ENCODE data around the gene AXIN1. TPM values are rescaled to one million over a fixed set of nuclear protein-coding genes. Genes with fewer than 3 reads are reported as not detected.

The AXIN1 gene
- total and polyA plus RNA-seq, 9 of the 15 experiments (the other 6 are each of a cell fraction or from before 2014, with no cell fraction given): 0.42 to 58.0 (median 25.9) TPM

- TF ChIP-seq ZNF175 (CRISPR knock-in tag; IDR thresholded peaks at IDR 0.05; ENCODE audit: low read depth): no peak
These were observed 14.4 kb downstream of the AXIN1 start (continued) for GRCh38 chr16:337975-338575.

- intact Hi-C loops (cut with micrococcal nuclease): no loop called here
- Histone ChIP-seq H2AFZ (ENCODE audit: low read depth, low read length) (no peak overlapping the region), H3K9ac (ENCODE audit: insufficient read depth in 1 of 2, low read depth in 2 of 2, low read length in 2 of 2) (no peak overlapping the region; a peak in 2 of 4 replicates), H4K20me1 (replicated peaks; ENCODE audit: control insufficient read depth, insufficient read depth, low read length) (peaks cover 35% of the 10 kb centered on the region), H3K4me3 (no peak overlapping the region), H3K27ac (ENCODE audit: extremely low read depth, low read depth, low read length) (peak overlapping the region; percentile 33; the same call in 1 of the 3 replicates), H3K27me3 (ENCODE audit: control insufficient read depth in 2 of 2, insufficient read depth in 2 of 2, low read length in 2 of 2) (no peaks in the 10 kb centered on the region), H3K4me1 (replicated peaks in 1 of 2; ENCODE audit: control insufficient read depth in 2 of 2, insufficient read depth in 2 of 2, low read length in 2 of 2) (peaks cover 36 to 51% of the 10 kb centered on the region in 2 experiments), H3K36me3 (ENCODE audit: control insufficient read depth, insufficient read depth, low read length) (peaks cover 12% of the 10 kb centered on the region; the same call in 2 of the 3 replicates), H3K9me3 (replicated peaks; ENCODE audit: control insufficient read depth, insufficient read depth, low read depth, low read length) (0 out of 2 replicates have a peak, but pooled peaks cover 1% of the 10 kb centered on the region), H3K4me2 (ENCODE audit: insufficient read depth, low read length) (no peak overlapping the region), H3K79me2 (ENCODE audit: control insufficient read depth, insufficient read depth, low read length) (peaks cover 97% of the 10 kb centered on the region), H3K9me1 (ENCODE audit: control insufficient read depth, insufficient read depth, low read length) (peaks cover 5% of the 10 kb centered on the region)
- BruUV-seq (replicated peaks): no TSS peak
- in situ Hi-C loops (cut with MboI): no loop called here
- FAIRE-seq (no peak), DNase-seq (ENCODE audit: extremely low read depth in 1 of 4, low spot score in 3 of 4) (no peak), ATAC-seq (no peak)
- CTCF ChIA-PET (ENCODE audit: low intra/inter-chr PET ratio): no interaction called here
- POLR2A ChIA-PET: interaction anchor here (0.7 to 3.0 kb wide), 6 partner anchors 8 to 211 kb away, joined by 3 to 22 read pairs (median 4); no protein-coding TSS in a partner anchor
- WGBS (ENCODE audit: insufficient coverage, low coverage, missing lambda C conversion rate): 78% methylated on average over 7 of the region's 10 CpGs
- TF ChIP-seq, protein P1, sequence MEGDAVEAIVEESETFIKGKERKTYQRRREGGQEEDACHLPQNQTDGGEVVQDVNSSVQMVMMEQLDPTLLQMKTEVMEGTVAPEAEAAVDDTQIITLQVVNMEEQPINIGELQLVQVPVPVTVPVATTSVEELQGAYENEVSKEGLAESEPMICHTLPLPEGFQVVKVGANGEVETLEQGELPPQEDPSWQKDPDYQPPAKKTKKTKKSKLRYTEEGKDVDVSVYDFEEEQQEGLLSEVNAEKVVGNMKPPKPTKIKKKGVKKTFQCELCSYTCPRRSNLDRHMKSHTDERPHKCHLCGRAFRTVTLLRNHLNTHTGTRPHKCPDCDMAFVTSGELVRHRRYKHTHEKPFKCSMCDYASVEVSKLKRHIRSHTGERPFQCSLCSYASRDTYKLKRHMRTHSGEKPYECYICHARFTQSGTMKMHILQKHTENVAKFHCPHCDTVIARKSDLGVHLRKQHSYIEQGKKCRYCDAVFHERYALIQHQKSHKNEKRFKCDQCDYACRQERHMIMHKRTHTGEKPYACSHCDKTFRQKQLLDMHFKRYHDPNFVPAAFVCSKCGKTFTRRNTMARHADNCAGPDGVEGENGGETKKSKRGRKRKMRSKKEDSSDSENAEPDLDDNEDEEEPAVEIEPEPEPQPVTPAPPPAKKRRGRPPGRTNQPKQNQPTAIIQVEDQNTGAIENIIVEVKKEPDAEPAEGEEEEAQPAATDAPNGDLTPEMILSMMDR (IDR thresholded peaks at IDR 0.05 in 2 of 3, conservative IDR thresholded peaks at IDR 0.05 in 1 of 3; ENCODE audit: insufficient read depth in 2 of 3, low read depth in 1 of 3, low read length in 3 of 3): no peak
- TF ChIP-seq, protein P2, sequence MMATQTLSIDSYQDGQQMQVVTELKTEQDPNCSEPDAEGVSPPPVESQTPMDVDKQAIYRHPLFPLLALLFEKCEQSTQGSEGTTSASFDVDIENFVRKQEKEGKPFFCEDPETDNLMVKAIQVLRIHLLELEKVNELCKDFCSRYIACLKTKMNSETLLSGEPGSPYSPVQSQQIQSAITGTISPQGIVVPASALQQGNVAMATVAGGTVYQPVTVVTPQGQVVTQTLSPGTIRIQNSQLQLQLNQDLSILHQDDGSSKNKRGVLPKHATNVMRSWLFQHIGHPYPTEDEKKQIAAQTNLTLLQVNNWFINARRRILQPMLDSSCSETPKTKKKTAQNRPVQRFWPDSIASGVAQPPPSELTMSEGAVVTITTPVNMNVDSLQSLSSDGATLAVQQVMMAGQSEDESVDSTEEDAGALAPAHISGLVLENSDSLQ (IDR thresholded peaks at IDR 0.05): no peak
- TF ChIP-seq POLR2B (IDR thresholded peaks at IDR 0.05; ENCODE audit: low read depth, partially characterized antibody): no peak
- TF ChIP-seq DIDO1 (tag; IDR thresholded peaks at IDR 0.05; ENCODE audit: low read depth): no peak
These were observed 15.1 kb downstream of the AXIN1 start for GRCh38 chr16:337437-337836.

All from K562 (cell line).